Tibial nerve (tissue), 4 donors: ENCODE data around the gene PPM1H. TPM values are rescaled to one million over a fixed set of nuclear protein-coding genes. Genes with fewer than 3 reads are reported as not detected.
A peak's percentile ranks its signal among the peaks of the same experiment; 100 is the strongest.

Source experiments
- DNase-seq, 2 donors: peaks; one replicate each; pipeline ENCODE4 v3.0.0-alpha.2; 2019; ENCODE audit warnings: low spot score in 2 of 2
- H3K27ac ChIP-seq, 4 donors: fragments of 200-600 bp; sonication (generic) in 3 of 4; one replicate each; pipeline ENCODE4 v1.5.1; 2017 to 2019; ENCODE audit warnings: mild to moderate bottlenecking in 1 of 4
- H3K27me3 ChIP-seq, 2 donors: fragments of 200-600 bp; sonication (generic) in 1 of 2; one replicate each; pipeline versions ENCODE4 v1.5.1 to v1.6.0; 2017 to 2019
- H3K36me3 ChIP-seq, 3 donors: fragments of 200-600 bp; sonication (generic); one replicate each; pipeline ENCODE4 v1.5.1; 2018 to 2019
- H3K4me1 ChIP-seq, 4 donors: fragments of 200-600 bp; sonication (generic) in 3 of 4; one replicate each; pipeline ENCODE4 v1.5.1; 2017 to 2019
- H3K4me3 ChIP-seq, 4 donors: fragments of 200-600 bp; sonication (generic) in 3 of 4; one replicate each; pipeline ENCODE4 v1.5.1; 2017 to 2019; ENCODE audit warnings: mild to moderate bottlenecking in 1 of 4, moderate library complexity in 1 of 4
- H3K9me3 ChIP-seq, 4 donors: fragments of 200-600 bp; sonication (generic) in 3 of 4; one replicate each; pipeline ENCODE4 v1.5.1; 2017 to 2019
- EP300 ChIP-seq, 2 donors: sonication (generic); formaldehyde crosslinking; IDR thresholded peaks; one replicate each; pipeline ENCODE4 v1.6.1; 2017; ENCODE audit warnings: antibody characterized with exemption in 2 of 2, mild to moderate bottlenecking in 1 of 2
- POLR2A ChIP-seq, 2 donors: fragments of 450-650 bp; IDR thresholded peaks; one replicate each; pipeline ENCODE4 v1.6.1; 2017; ENCODE audit warnings: antibody characterized with exemption in 2 of 2, mild to moderate bottlenecking in 2 of 2, moderate library complexity in 2 of 2
- WGBS, 2 donors: methylation state at CpG; one replicate each; pipeline ENCODE4 v1.1.5; 2018; 5-methylcytosine and 5-hydroxymethylcytosine counted together
- total RNA-seq, 4 donors: library from RNA; depleted of rRNA; stranded (reverse); fragments of >200 nt; gene quantifications; one replicate each; pipeline ENCODE4 v1.1.0, GENCODE V29; 2016
- TF ChIP-seq, protein P1 (sequence below), 5 experiments: fragments of 200-600 bp in 3 of 5; fragments of 450-650 bp in 2 of 5; sonication (generic) in 3 of 5; IDR thresholded peaks; one replicate each; pipeline ENCODE4 v1.5.1; 2016 to 2019; ENCODE audit warnings: antibody characterized with exemption in 5 of 5, mild to moderate bottlenecking in 3 of 5, moderate library complexity in 2 of 5

PPM1H gene
- total RNA-seq, 4 donors from 2014 or later = 0.78 to 2.6 (median 1.3) TPM

DNA sequence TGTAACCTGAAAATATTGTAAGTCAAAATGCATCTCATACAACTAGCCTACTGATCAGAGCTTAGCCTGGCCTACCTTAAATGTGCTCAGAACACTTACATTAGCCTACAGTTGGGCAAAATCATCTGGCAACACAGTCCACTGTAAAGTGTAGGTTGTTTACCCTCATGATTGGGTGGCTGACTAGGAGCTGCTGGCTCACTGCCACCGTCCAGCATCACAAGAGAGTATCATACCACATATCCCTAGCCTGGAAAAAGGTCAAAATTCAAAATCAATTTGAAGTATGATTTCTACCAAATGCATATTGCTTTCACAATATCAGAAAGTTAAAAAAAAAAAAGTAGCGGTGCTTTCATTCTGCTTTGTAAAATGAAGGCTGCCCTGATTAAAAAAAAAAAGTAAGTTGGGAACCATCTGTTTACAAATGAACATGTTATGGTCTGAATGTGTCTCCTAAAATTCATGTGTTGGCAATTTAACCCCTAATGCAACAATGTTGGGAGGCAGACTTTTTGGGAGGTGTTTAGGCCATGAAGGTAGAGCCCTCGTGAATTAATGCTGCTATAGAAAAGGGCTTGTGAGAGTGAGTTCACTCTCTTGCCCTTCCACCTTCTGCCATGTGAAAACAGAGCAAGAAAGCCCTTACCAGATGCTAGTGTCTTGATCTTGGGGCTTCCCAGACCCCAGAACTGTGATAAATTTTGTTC lies 211.8 kb downstream of the PPM1H start:
- H3K27ac ChIP-seq = no peak overlapping the region

DNA sequence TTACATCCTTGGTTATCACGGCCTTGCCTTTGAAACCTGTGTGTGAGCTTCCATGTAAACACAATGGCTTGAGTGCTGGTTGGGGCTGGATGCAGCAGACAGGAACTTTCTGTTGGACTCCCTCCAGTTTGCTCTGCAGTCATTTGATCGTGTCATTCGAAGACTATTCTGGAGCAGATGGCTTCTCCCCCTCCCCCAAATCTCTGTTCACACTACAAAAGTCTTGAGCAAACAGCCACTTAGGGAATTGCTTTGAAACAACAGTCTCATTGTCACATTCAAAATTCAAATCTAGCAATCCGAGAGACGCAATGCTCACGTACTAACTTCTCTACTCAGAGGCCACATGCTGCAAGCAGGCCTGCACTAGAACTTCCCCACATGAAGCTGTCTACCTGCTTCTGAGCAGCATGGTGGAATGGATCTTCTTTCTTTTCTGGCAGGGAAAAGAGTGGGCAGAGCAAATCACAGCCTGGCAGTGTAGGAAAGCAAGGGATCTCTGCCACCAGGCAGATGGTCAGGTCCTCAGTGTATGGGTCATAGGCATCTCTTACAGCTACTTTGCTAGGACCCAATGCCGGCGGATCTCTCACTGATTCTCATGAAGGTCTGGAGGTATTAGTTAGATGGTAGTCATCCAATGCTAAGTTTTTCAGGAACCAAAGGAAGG lies 214.2 kb downstream of the PPM1H start:
- Histone ChIP-seq H3K4me1 (peaks cover 0 to 25% (median 0%) of the 10 kb centered on the region in 4 donors), H3K27me3 (no peaks in the 10 kb centered on the region), H3K9me3 (no peaks in the 10 kb centered on the region), H3K4me3 (no peak overlapping the region), H3K27ac (peak overlapping the region in 2 of 4 donors; percentile 42 to 66), H3K36me3 (no peaks in the 10 kb centered on the region)
- 52 to 60% methylated on average over 8 of the region's 8 CpGs for WGBS, 2 donors
- TF ChIP-seq POLR2A (IDR thresholded peaks at IDR 0.05) (no peak), EP300 (IDR thresholded peaks at IDR 0.05) (peak in 1 of 2 donors; percentile 52)
- peak; percentile 37 to 67 for DNase-seq

More for the DNA sequence above, 211.8 kb downstream of the PPM1H start:
- no peak overlapping the region for H3K4me3 ChIP-seq
- no peaks in the 10 kb centered on the region for H3K27me3 ChIP-seq
- WGBS, 2 donors = 86 to 92% methylated on average over 3 of the region's 3 CpGs
- peaks cover 0 to 27% (median 0%) of the 10 kb centered on the region in 4 donors for H3K4me1 ChIP-seq
- TF ChIP-seq, protein P1, sequence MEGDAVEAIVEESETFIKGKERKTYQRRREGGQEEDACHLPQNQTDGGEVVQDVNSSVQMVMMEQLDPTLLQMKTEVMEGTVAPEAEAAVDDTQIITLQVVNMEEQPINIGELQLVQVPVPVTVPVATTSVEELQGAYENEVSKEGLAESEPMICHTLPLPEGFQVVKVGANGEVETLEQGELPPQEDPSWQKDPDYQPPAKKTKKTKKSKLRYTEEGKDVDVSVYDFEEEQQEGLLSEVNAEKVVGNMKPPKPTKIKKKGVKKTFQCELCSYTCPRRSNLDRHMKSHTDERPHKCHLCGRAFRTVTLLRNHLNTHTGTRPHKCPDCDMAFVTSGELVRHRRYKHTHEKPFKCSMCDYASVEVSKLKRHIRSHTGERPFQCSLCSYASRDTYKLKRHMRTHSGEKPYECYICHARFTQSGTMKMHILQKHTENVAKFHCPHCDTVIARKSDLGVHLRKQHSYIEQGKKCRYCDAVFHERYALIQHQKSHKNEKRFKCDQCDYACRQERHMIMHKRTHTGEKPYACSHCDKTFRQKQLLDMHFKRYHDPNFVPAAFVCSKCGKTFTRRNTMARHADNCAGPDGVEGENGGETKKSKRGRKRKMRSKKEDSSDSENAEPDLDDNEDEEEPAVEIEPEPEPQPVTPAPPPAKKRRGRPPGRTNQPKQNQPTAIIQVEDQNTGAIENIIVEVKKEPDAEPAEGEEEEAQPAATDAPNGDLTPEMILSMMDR (IDR thresholded peaks at IDR 0.05) = no peak
- TF ChIP-seq POLR2A (IDR thresholded peaks at IDR 0.05) = no peak
- TF ChIP-seq EP300 (IDR thresholded peaks at IDR 0.05) = no peak
- no peaks in the 10 kb centered on the region for H3K9me3 ChIP-seq
- DNase-seq = no peak
- no peaks in the 10 kb centered on the region for H3K36me3 ChIP-seq

GRCh38 chr12:62720025-62720424 lies 214.9 kb downstream of the PPM1H start:
- Histone ChIP-seq H3K27ac (peak overlapping the region in 2 of 4 donors; percentile 21 to 38), H3K36me3 (no peaks in the 10 kb centered on the region), H3K9me3 (no peaks in the 10 kb centered on the region), H3K4me3 (no peak overlapping the region), H3K27me3 (no peaks in the 10 kb centered on the region), H3K4me1 (peaks cover 0 to 29% (median 1%) of the 10 kb centered on the region in 4 donors)
- TF ChIP-seq EP300 (IDR thresholded peaks at IDR 0.05) (no peak), POLR2A (IDR thresholded peaks at IDR 0.05) (no peak)
- TF ChIP-seq, protein P1 (IDR thresholded peaks at IDR 0.05) = no peak
- no peak for DNase-seq
- WGBS, 2 donors = 82 to 84% methylated on average over 2 of the region's 2 CpGs

DNA sequence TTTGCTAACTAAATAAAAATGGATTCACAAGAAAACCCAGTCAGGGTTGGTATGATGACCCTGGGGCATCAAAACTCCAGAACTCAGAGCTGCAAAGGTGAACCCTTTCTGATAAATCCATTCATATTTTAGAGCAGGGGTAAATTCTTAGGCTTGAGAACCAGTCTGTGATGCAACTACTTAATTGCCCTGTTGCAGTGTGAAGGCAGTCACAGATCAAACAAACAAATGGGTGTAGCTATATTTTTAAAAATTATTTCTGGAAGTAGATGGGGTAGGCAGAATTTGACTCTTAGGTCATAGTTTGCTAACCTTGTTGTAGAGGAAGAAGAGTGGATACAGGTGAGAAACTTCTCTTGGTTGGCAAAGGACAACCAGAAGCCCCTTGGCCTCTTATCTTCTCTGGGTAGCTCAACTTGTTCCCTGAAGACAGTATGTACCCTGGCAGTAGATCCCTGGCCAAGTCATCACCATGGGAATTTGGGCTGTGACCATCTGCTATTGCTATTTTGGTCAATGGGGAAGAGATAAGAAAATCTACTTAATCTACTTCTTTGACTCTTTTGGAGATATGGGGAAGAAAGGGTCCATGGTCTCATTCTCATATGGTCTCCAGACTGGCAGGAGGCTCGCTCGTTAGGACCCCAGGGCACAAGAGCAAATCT lies 216.1 kb downstream of the PPM1H start:
- TF ChIP-seq EP300 (IDR thresholded peaks at IDR 0.05) (no peak), POLR2A (IDR thresholded peaks at IDR 0.05) (no peak)
- TF ChIP-seq, protein P1 (IDR thresholded peaks at IDR 0.05) = no peak
- H3K36me3 ChIP-seq = no peaks in the 10 kb centered on the region
- WGBS, 2 donors = 93 to 98% methylated on average over 2 of the region's 2 CpGs
- H3K4me1 ChIP-seq = peaks cover 0 to 32% (median 5%) of the 10 kb centered on the region in 4 donors
- no peaks in the 10 kb centered on the region for H3K27me3 ChIP-seq
- no peak overlapping the region for H3K4me3 ChIP-seq
- H3K27ac ChIP-seq = no peak overlapping the region
- H3K9me3 ChIP-seq = no peaks in the 10 kb centered on the region
- DNase-seq = no peak

- 78 to 86% methylated on average over 1 of the region's 1 CpG for WGBS, 2 donors
- Histone ChIP-seq H3K4me1 (peaks cover 0 to 35% (median 5%) of the 10 kb centered on the region in 4 donors), H3K4me3 (no peak overlapping the region), H3K27me3 (no peaks in the 10 kb centered on the region), H3K27ac (no peak overlapping the region), H3K9me3 (no peaks in the 10 kb centered on the region), H3K36me3 (no peaks in the 10 kb centered on the region)
- no peak for DNase-seq
- TF ChIP-seq, protein P1 (IDR thresholded peaks at IDR 0.05) = no peak
- TF ChIP-seq EP300 (IDR thresholded peaks at IDR 0.05) (no peak), POLR2A (IDR thresholded peaks at IDR 0.05) (no peak)
Measured at GRCh38 chr12:62717643-62718042, 217.3 kb downstream of the PPM1H start.
